Central memory CD4-positive, alpha-beta T cell (primary cell): ENCODE results near the gene CASP10.
"Not testable (repeated sequence)": the region's sequence is repeated elsewhere in the genome, so short reads cannot be mapped to it uniquely, and the experiment has no call there.

ENCODE experiments used
- DNase-seq: peaks from one replicate; pipeline ENCODE4 v3.0.0; 2022
- total RNA-seq, 3 experiments: gene quantifications; one replicate each; lab custom pipeline; 2026; lab: John Stamatoyannopoulos, UW

The CASP10 gene, protein sequence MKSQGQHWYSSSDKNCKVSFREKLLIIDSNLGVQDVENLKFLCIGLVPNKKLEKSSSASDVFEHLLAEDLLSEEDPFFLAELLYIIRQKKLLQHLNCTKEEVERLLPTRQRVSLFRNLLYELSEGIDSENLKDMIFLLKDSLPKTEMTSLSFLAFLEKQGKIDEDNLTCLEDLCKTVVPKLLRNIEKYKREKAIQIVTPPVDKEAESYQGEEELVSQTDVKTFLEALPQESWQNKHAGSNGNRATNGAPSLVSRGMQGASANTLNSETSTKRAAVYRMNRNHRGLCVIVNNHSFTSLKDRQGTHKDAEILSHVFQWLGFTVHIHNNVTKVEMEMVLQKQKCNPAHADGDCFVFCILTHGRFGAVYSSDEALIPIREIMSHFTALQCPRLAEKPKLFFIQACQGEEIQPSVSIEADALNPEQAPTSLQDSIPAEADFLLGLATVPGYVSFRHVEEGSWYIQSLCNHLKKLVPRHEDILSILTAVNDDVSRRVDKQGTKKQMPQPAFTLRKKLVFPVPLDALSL
- total RNA-seq = 9.2 to 90.7 (median 67.7) reads per million in 3 experiments

DNA sequence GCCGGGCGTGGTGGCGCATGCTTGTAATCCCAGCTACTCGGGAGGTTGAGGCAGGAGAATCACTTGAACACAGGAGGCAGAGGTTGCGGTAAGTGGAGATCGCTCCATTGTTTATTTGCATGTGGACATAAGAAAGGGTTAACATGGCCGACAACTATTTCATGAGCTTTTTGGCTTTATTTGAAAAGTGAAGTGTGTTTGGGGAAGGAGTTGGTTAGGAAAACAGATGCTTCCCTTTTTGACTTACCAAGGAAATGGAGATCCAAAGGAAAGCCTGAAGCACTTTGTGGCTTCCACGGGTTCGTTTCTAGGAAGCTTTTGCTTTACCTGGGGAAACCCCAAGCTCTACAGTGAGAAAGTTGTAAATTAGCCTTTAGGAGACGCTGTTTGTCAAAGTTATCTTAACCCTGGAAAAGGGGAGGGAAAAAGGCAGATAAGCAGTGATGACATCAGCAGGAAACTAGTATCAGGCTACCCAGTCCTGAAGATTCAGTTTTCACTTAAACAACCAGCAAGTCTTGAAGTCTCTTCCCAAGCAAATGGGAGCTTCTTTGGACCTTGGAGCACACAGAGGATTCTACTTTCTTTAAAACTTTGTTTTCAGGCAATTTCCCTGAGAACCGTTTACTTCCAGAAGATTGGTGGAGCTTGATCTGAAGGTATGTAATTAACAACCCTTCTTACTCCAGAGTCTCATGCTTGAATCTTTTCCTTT, at the start of gene CASP10:
Gene CASP10, plus strand, starts transcription at position 492 of the 715 bp plus-strand sequence. CDS start 2,637 bp downstream, outside the sequence.
- peak; percentile 75 for DNase-seq

DNA sequence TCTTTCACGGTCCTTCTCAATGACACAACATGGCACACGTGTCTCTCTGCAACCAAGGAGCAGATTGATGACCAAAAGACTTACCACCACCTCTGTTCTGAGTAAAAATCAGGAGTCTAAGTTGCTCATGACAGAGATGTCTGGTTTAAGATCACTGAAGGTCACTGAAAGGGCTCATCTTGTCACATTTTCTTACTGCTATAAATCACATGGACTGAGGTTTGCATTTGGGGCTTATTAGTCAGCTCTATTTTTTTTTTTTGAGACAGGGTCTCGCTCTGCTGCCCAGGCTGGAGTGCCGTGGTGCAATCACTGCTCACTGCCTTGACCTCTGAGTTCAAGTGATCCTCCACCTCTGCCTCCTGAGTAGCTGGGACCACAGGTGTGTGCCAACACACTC, 47.6 kb upstream of the CASP10 start:
- no peak for DNase-seq

DNA sequence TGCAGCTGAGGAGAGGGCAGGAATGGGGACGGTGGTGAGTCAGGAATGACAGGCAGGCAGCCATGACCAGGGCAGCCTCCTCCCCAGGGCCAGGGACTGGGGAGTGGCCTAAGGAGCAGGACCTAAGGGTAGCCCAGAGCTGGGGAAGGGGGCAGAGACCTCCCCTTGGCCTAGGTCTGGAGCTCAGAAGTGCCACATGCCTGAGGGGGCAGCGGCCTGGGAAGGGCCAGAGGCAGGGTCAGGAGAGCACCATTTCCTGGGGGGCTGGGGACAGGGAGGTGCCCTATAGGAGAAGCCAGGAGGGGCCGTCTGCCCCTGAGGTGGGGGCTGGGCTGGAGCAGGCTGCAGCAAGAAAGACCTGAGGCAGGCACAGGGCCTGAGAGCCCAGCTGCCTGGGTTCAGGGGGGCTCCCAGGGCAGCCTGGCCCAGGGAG, 46.0 kb upstream of the CASP10 start:
- DNase-seq = no peak

DNA sequence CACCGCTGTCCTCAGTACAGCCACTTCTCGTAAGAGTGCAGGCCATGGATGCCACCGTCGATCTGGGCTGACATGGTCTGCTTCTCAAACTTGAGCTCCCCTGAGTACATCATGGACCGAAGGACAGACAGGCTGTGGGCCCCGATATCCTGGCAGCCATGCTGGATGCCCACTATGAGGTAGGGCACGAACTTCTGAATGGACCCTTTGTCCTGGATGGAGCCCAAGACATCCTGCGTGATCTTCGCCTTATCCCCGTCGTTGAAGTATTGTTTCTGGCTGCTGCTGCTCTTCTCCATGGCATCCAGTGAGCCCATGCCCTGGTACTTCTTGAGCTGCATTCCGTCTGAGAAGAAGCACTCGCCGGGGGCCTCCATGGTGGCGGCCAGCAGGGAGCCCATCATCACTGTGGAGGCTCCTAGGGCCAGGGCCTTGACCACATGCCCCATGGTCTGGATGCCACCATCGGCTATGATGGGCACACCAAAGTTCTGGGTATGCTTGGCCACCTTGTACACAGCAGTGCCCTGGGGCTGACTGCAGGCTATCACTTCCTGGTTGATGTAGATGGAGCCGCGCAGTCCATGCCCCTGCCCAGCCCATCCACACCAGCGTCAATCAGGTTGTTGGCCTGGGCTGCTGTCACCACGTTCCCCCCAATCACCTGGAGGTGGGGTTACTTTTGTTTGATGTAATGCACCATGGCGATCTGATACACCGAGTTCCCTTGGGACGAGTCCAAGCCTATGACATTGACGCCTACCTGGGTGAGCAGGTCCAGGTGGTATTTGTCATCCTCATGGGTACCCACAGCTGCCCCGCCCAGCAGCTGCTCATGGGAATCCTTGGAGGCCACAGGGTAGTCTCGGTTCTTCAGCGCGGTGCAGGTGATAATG, 45.2 kb upstream of the CASP10 start:
- no peak for DNase-seq

DNA sequence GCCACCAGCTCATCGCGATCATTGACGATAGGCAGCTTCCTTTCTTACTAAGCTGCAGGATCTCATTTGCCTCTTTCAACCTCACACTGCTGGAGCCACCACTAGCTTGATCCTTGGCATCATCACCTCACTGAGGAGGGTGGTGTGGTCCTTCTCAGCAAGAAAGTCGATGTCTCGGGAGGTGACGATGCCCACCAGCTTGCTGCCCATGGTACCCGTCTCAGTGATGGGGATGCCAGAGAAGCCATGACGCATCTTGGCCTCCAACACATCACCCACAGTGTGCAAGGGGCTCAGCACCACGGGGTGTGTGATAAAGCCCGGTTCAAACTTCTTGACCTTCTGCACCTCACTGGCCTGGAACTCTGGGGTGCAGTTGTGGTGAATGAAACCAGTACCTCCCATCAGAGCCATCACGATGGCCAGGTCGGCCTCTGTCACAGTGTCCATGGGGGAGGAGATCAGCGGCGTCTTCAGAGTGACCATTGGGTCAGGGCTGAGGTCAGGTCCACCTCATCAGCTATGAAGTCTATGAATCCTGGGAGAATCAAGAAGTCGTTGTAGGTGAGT, 44.5 kb upstream of the CASP10 start:
- no peak for DNase-seq

DNA sequence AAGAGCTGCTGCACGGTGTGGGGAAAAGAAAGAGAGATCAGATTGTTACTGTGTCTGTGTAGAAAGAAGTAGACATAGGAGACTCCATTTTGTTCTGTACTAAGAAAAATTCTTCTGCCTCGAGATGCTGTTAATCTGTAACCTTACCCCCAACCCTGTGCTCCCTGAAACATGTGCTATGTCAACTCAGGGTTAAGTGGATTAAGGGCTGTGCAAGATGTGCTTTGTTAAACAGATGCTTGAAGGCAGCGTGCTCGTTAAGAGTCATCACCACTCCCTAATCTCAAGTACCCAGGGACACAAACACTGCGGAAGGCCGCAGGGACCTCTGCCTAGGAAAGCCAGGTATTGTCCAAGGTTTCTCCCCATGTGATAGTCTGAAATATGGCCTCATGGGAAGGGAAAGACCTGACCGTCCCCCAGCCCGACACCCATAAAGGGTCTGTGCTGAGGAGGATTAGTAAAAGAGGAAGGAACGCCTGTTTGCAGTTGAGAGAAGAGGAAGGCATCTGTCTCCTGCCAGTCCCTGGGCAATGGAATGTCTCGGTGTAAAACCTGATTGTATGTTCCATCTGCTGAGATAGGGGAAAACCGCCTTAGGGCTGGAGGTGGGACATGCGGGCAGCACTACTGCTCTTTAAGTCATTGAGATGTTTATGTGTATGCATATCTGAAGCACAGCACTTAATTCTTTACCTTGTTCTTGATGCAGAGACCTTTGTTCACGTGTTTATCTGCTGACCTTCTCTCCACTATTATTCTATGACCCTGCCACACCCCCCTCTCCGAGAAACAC, 43.8 kb upstream of the CASP10 start:
- not testable (repeated sequence) for DNase-seq

DNA sequence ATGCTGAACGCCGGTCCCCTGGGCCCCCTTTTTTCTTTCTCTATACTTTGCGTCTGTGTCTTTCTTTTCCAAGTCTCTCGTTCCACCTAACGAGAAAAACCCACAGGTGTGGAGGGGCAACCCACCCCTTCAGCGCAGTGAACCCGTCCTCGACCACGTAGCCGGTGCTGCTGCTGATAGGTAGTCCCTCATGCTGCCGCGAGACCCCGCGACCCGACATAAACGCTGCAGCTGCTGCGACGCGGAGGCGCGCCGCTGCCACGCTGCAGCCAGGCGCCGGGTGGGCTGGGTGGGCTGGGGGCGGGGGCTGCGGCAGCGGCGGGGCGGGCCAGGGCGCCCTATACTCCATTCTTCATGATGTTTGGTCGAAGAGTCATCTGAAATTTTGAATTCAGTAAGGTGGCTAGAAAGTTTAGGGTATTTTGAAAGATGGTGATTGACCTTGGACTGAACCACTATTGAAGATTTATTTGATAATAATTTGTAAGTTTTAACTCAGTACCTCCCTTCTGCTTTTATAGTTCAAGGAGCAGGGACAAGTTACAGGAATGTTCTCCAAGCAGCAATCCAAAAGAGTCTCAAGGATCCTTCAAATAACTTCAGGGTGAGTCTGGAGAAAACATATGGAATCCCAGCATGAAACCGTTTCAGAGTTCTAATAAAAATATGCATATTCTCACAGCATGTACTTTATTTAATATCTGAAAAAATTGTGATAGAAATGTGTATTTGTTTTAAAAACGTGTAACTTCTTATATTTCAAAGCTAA, 42.9 kb upstream of the CASP10 start:
- DNase-seq = no peak

DNA sequence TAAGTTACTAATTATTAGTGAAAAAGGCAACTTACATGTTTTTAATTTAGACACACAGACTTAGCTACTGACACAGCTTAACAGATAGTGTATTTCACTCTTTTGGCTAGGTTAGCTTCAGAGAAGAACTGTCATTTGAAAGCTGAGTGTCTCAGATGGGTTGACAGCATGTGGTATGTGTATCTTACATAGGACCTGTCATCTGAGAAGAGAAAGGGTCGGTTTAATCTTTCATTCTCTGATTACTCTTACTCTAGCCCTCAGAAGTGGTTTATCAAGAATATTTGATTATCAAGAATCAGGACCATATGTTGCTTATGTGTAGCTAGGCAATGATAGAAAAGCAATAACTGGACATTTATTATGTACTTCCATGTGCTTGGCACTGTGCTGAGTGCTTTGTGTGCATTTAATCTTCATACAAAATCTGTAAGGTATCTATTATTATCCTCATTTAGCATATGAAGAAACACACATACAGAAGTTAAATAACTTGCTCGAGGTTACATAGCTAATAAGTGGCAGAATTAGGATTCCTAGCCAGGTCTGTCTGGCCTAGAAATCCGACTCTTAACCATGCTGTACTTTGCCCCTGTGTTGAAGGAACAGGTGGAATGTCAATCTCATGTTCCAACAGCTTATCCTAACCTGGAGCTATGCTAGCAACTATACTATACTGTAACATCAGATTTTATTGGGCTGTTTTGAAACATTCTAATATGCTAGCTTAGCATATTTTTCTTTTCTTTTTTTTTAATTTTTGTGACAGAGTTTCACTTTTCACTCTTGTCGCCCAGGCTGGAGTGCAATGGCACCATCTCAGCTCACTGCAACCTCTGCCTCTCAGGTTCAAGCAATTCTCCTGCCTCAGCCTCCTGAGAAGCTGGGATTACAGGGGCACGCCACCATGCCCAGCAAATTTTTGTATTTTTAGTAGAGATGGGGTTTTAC, 38.6 kb upstream of the CASP10 start:
- no peak for DNase-seq

DNA sequence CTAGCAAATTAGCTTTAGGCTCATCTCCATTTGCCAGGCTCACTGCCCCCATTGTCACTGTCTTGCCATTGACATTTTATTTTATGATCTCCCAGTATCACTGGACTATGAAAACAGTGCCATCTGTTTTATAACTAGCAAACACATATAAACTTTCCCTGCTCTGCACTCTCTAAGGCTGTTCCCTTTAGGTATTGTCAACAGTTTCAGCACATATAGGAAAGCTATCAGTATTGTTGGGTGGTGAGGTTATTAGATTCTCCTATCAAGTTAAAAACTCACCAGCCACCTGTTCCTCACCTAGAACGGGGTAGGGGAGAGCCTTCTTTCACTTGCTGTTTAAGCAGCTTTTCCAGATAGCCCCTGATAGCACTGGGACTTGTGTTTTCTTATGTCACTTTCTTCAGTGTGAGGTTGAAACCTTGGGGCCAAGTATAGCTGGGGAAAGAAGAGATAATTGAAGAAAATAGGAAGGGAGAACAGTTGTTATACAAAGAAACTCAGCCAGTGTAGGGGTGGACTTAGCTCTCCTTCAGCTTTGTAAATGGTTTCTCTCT, 34.4 kb upstream of the CASP10 start:
- no peak for DNase-seq

DNA sequence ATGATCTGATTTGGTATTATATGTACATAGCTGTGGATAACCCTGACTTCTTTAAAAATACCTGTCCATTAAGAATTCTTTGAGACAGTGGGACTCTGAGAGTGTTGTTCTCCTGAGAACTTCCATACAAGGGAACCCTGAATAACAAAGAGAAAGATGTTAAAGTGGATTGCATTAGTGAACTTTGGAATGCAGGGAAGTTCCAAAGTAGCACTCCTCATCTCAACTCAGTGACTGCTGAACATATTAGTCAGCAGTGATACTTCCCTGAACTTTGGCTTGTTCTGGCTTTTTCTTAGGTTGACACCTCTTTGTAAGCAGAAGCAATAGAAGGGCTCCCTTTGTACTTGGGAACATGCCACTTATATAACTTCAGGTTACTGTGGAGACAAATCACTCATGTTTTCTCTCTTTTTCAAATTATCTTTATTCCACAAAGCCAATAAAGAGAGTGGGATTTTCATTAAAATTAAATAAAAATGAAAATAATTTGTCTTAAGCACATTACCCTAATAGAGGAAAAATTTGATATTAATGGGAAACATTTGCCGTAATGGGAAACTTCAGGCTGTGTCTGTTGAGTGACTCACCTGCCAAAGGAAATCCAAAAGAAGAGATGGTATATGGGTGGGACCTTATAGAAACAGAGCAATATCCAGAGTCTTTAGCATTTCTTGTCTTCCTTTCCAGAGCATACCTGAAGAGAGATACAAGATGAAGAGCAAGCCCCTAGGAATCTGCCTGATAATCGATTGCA, 33.7 kb upstream of the CASP10 start:
- DNase-seq = no peak

DNA sequence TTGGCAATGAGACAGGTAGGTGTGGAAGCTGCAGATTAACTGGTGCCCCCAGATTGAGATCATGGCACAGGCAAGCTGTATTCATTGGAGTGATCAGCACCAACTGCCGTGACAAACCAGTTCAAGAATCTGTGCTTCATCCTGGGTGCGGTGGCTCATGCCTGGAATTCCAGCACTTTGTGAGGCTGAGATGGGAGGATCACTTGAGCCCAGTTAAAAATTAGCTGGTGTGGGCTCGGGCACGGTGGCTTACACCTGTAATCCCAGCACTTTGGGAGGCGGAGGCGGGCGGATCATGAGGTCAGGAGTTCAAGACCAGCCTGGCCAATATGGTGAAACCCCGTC, 33.1 kb upstream of the CASP10 start:
- DNase-seq = not testable (repeated sequence)

DNA sequence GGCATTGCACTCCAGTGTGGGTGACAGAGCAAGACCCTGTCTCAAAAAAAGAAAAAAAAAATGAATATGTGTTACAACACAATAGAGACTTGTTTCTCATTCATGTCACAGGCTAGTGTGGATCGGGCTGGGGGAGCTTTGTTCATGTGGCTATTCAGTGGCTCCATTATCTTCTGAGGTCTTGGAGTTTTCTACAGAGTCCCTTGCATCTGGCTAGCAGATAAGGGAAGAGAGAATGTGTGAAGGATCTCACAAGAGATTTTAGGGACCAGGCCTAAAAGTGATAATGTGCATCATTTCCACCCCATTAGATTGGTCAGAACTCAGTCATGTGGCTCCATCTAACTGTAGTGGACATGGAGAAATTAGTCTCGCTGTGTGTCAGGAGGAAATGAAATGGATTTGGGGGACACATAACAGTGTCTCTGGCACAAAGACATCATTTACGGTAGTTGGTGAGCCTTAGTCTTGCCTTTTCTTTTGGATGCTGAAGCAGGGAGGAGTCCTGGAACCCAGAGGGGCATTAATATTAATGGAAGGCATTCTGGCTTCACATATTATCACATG, 32.4 kb upstream of the CASP10 start:
- DNase-seq = no peak

DNA sequence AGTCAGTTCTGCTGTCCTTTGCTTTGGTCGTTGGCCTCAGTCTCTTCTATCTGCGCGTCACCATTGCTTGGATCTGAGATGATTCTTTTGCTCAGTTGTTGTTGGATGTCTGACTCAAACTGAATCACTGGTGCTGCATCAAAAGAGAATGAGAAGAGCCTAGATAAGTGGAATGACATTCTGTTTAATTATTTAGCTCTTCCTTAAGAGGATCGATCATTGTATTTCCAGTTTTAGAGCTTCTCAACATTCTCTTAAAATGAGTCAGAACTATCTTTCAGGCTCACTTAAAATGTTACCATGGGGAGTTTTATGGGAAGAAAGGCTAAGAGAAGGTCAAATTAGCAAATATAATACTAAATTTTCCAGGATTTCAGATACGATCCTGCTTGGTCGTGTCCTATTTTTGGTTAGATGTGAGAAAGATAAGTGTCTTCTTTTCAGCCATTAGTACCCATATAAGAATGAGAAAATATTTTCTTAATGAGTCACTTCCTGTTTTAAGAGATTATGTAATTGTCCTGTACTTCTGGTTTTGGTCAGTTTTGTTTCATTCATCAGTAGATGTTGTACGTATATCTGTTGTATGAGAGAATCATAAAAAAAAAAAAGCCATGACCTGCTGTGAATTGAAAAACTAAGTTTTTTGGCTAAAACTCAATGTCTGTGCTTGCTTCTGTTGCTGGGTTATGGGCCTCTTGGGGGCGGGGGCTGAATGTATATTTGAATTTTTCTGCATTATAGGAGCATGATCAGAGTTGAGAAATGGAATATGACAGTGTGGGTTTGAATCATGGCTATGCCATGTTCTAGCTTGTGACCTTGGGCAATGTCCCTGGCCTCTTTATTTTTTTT, 31.6 kb upstream of the CASP10 start:
- no peak for DNase-seq

DNA sequence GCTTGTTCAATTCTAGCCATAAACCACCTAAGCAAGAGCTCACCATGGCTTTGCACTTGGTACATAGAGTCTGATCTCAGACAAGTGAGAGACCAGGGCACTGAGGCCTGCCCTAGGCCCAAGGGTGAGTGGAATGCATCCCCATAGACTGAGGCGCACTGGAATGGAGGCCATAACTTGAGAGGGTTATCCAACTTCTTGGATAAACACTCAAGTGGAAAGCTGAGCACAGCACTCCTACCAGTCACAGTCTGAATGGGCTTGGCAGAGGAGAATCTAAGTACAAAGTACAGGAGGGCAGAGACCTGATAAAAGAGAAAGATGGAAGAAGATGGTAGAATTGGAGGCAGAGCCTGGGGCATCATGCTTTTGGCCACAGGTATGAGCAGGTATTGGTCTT, 30.4 kb upstream of the CASP10 start:
- DNase-seq = no peak

DNA sequence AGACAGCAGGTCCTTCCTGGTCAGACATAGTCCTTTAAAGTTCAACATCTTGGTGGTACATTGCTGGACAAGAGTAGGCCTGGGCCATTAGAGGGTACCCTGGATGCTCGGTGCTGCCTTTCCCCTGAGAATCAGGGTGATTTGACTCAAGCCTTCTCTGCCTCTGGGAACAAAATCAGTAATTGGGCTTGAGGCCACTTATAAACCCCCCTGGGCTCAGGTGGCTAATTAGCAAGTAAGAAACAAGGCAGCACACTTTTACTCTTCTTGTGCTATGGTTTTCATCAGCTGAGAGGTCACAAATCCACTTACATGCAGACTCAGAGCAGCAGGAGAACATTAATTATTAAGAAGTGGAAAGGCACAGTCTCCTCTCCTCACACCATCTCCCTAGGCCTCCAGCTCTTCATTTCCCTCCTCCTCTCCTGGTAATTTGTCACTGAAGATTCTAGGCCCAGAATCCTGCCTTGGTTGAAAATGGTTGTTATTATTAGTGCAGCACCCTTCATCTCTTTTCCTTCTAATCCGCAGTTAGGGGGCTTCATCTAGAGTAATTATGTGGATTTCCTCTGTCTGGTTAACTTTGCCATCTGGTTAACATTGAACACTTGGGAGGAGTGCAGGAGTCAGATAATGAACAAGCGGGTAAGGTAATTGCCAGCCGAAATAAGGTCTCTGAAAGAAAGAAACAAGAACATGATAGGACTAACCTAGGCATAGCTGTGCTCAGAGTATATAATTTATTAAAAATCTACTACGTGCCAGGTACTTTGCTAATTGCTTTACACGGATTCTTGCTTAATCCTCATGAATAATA, 29.7 kb upstream of the CASP10 start:
- no peak for DNase-seq
